ENCODE measurements around the gene MCF2.
"Not testable (repeated sequence)": the region's sequence is repeated elsewhere in the genome, so short reads cannot be mapped to it uniquely, and the experiment has no call there.

- TF ChIP-seq, protein P1, sequence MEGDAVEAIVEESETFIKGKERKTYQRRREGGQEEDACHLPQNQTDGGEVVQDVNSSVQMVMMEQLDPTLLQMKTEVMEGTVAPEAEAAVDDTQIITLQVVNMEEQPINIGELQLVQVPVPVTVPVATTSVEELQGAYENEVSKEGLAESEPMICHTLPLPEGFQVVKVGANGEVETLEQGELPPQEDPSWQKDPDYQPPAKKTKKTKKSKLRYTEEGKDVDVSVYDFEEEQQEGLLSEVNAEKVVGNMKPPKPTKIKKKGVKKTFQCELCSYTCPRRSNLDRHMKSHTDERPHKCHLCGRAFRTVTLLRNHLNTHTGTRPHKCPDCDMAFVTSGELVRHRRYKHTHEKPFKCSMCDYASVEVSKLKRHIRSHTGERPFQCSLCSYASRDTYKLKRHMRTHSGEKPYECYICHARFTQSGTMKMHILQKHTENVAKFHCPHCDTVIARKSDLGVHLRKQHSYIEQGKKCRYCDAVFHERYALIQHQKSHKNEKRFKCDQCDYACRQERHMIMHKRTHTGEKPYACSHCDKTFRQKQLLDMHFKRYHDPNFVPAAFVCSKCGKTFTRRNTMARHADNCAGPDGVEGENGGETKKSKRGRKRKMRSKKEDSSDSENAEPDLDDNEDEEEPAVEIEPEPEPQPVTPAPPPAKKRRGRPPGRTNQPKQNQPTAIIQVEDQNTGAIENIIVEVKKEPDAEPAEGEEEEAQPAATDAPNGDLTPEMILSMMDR (IDR thresholded peaks at IDR 0.05) = not testable (repeated sequence)
- not testable (repeated sequence) for TF ChIP-seq POLR2A, POLR2AphosphoS5 (IDR thresholded peaks at IDR 0.05)
Observed at GRCh38 chrX:139685175-139685574, 22.8 kb downstream of the MCF2 start.
